ENCODE results near the gene PPP1R18.

GRCh38 chr6:30654798-30655742 lies 31.4 kb downstream of the PPP1R18 start:
- TF ChIP-seq, protein P1, sequence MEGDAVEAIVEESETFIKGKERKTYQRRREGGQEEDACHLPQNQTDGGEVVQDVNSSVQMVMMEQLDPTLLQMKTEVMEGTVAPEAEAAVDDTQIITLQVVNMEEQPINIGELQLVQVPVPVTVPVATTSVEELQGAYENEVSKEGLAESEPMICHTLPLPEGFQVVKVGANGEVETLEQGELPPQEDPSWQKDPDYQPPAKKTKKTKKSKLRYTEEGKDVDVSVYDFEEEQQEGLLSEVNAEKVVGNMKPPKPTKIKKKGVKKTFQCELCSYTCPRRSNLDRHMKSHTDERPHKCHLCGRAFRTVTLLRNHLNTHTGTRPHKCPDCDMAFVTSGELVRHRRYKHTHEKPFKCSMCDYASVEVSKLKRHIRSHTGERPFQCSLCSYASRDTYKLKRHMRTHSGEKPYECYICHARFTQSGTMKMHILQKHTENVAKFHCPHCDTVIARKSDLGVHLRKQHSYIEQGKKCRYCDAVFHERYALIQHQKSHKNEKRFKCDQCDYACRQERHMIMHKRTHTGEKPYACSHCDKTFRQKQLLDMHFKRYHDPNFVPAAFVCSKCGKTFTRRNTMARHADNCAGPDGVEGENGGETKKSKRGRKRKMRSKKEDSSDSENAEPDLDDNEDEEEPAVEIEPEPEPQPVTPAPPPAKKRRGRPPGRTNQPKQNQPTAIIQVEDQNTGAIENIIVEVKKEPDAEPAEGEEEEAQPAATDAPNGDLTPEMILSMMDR (IDR thresholded peaks at IDR 0.05; ENCODE audit: insufficient read depth, low read length, poor library complexity, severe bottlenecking), result no peak
- no peak for TF ChIP-seq EZH2phosphoT487 (conservative IDR thresholded peaks at IDR 0.05; ENCODE audit: low read length)

Data from SU-DHL-6 (cell line).